ENCODE data around the gene CARS2.

Gene CARS2

DNA sequence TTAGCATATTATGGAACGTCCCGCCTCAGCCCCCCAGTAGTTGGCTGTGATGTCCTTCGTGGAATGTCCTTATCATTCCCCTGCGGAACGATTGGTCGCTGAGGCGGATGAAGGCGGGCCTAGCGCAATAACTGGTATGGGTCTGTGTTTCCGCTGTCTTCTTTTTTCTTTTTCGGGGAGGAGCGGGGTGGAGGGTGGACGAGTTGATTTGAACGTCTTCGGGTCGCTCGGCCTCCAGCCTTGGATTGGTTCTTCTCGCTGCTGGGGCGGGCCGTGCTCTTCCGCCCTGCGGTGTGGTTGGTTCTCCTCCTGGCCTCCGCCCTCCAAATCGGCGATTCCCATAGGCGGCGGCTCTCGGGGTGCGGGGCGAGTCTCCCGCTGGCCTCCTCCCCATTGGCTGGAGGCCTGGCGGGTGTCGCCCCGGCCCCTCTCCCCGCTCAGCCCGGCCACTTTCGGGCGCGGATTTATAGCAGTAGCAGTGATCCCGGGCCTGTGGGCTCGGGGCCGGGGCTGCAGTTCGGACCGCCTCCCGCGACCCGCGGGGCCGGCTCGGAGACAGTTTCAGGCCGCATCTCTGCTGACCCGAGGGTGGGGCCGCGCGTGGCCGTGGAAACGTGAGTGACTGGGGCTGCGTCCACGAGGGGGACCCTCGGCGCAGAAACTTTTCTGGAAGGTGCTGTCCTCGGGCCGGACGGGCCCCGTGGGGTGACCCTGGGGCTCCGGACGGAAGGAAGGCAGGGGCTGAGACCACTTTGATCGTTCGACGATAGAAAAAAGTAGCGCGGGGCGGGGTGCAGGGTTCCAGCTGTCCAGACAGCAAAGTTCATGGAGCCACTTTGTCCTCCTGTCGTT lies 9.7 kb upstream of the CARS2 start:
- DNase-seq (ENCODE audit: low read depth): peak; percentile 99
- peak overlapping the region; percentile 92 for H3K4me3 ChIP-seq (ENCODE audit: control insufficient read depth, low read depth, low read length)
- TF ChIP-seq CTCF (IDR thresholded peaks at IDR 0.05; ENCODE audit: control insufficient read depth, insufficient read depth, low read depth, low read length, missing control alignments): peak; percentile 19

DNA sequence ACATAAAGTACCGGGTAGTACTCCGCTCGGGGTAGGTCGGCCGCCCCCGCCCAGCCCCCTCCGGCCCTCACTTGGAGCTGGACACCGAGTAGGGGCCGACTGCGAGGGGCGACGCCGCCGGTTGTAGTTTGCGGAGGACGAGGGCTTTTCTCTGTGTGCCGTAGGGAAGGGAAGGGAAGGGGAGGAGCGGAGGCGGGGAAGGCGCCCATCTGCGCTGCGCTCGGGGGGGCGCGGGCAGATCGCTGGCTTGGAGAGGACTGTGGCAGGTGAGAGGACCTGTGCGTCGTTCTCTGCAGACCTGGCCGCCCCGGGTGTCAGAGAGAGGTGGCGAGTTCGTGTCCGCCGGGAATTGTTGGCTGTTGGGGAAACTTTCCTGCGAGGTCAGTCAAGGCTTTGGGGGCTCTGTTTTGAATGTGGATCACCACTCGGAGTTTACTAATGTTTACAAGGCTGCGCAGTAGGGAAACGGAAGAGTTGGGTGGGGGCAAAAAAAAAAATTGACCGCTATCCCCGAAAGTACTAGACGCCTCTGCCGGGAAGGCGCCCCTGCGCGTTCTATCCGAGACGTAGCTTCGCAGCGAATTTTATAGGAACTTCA lies 9.0 kb upstream of the CARS2 start:
- no peak for DNase-seq (ENCODE audit: low read depth)
- TF ChIP-seq CTCF (IDR thresholded peaks at IDR 0.05; ENCODE audit: control insufficient read depth, insufficient read depth, low read depth, low read length, missing control alignments): peak; percentile 16
- H3K4me3 ChIP-seq (ENCODE audit: control insufficient read depth, low read depth, low read length): peak overlapping the region; percentile 58

GRCh38 chr13:110713981-110714796 lies 8.3 kb upstream of the CARS2 start:
- TF ChIP-seq CTCF (IDR thresholded peaks at IDR 0.05; ENCODE audit: control insufficient read depth, insufficient read depth, low read depth, low read length, missing control alignments): no peak
- no peak for DNase-seq (ENCODE audit: low read depth)

GRCh38 chr13:110713642-110713952 lies 7.7 kb upstream of the CARS2 start, which contains the start of gene ING1:
TSS of gene ING1 (plus strand) at chr13:110713700. CDS start at chr13:110714150, 450 bp downstream.
- no peak for DNase-seq (ENCODE audit: low read depth)
- H3K4me3 ChIP-seq (ENCODE audit: control insufficient read depth, low read depth, low read length): peak within 1 kb of the TSS; percentile 94
- TF ChIP-seq CTCF (IDR thresholded peaks at IDR 0.05; ENCODE audit: control insufficient read depth, insufficient read depth, low read depth, low read length, missing control alignments): no peak

More at GRCh38 chr13:110713981-110714796, 8.3 kb upstream of the CARS2 start:
- H3K4me3 ChIP-seq (ENCODE audit: control insufficient read depth, low read depth, low read length): peak overlapping the region; percentile 58

GRCh38 chr13:110712849-110713641 lies 7.1 kb upstream of the CARS2 start:
- peak; percentile 100 for DNase-seq (ENCODE audit: low read depth)
- TF ChIP-seq CTCF (IDR thresholded peaks at IDR 0.05; ENCODE audit: control insufficient read depth, insufficient read depth, low read depth, low read length, missing control alignments): no peak
- peak overlapping the region; percentile 94 for H3K4me3 ChIP-seq (ENCODE audit: control insufficient read depth, low read depth, low read length)

All from AG09309 (cell line).